ENCODE results near the gene SRCIN1.
A peak's percentile ranks its signal among the peaks of the same experiment; 100 is the strongest.

Gene SRCIN1

DNA sequence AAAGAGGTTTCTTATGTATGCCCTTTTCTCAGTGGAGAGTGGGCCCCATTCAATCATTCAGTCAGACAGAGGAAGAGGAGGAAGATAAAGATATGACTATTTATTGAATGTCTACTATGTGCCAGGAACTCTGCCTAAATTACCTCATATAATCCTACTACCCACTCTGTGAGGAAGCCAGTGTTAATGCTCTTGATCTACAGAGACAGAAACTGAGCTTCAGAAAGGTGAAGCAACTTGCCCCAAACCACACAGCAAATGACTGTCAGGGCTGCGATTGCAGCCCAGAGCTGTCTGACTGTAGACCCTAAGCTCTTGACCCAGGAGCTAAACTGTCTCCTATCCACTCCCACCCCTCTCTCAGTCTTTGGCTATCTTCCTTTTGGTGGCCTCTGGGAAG lies 8.4 kb downstream of the SRCIN1 start:
- DNase-seq, result no peak

DNA sequence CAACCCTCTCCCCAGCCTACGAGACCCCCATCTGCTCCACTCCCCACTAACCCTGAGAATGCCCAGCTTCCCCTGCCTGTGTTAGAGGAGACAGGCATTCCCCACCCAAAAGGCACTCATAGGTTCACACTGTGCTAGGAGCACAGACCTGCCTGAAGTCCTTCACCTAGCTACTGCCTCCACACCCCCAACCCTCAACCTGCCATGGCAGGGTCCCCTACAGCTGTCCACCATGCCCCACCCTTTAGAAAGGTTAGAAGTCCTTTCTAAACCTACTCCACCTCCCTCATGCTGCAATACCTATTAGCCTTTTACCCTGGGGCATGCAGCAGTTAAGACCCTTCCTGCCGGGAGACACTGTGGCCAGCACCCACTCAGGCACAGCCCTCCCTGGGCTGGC lies 9.1 kb downstream of the SRCIN1 start:
- no peak for DNase-seq

GRCh38 chr17:38595892-38596291 lies 9.9 kb downstream of the SRCIN1 start:
- DNase-seq, result no peak

DNA sequence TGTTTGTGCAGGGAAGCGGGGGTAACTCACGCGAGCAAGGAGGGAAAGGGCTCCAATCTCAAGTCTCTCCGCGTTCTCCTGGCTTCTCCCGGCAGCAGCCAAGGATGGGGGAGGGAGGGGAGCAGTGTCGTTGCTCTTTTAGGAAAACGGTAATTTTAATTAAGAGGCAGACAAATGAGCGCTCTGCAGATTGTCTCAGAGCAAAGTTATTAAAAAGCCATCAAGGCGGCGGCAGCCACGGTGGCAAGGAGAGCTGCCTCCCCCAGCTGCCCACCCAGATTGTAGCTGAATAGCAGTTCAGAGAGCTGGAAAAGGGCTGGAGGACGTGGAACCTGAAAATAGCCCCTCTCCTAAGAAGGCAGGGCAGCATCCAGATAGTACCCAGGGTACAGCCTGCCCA lies 11.6 kb downstream of the SRCIN1 start:
- DNase-seq, result no peak

GRCh38 chr17:38592487-38592886 lies 13.3 kb downstream of the SRCIN1 start:
- no peak for DNase-seq

- DNase-seq, result peak; percentile 84 to 89 (median 87)
Measured at GRCh38 chr17:38591759-38592241, 14.0 kb downstream of the SRCIN1 start.

DNA sequence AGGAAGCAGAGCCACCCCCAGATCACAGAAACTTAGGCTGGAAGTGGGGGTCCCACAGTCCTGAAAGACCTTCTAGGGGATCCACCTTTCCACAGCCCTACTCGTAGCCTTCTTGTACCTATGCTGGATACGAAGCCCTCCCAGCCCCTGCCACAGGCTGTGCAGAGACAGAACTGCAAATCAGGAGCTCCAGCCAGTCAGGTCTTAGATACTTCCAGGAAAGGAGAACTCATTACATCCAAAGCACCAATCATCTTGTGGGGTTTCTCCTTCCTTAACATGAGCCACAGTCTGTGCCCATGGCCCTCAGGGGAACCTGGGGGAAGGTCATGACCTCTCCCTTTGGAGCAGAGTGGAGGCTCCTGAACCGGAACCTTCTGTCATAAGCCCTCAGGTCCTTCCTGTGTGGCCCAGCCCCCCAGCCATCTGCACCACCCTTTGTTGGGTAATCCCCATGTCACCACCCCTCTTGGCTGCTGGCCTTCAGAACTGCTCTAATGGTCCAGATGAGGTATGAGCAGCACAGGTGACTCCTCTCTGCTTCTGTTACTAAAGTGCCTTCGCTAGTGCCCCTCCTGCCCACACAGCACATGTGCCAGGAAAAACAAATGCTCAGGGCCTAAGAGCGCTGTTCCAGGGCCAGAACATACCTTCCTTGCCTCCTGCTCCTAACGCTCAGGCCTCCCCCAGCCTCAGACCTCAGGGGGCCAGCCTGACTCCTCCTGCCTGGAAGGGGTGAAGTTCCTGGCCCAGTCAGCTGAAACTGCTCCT lies 14.6 kb downstream of the SRCIN1 start:
- DNase-seq, result peak; percentile 36 to 48 (median 43)

GRCh38 chr17:38589462-38590114 lies 16.2 kb downstream of the SRCIN1 start:
- no peak for DNase-seq

DNA sequence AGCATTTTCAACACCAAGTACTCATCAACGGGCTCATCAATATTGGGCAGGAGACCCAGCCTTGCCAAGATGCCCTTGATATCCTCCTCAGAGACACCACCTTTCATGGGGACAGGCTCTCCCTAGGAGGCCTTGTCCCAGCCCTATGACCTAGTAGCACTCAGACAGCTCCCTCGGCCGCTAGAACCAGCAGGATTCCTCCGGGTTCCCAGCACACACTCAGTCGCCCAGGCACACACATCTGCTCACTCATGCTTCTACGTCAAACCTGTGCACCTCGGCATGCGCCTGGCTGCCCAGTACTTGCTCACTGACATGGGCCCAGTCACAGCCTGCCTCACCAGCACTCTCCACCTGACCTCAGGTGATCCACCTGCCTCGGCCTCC lies 17.0 kb downstream of the SRCIN1 start:
- no peak for DNase-seq

DNA sequence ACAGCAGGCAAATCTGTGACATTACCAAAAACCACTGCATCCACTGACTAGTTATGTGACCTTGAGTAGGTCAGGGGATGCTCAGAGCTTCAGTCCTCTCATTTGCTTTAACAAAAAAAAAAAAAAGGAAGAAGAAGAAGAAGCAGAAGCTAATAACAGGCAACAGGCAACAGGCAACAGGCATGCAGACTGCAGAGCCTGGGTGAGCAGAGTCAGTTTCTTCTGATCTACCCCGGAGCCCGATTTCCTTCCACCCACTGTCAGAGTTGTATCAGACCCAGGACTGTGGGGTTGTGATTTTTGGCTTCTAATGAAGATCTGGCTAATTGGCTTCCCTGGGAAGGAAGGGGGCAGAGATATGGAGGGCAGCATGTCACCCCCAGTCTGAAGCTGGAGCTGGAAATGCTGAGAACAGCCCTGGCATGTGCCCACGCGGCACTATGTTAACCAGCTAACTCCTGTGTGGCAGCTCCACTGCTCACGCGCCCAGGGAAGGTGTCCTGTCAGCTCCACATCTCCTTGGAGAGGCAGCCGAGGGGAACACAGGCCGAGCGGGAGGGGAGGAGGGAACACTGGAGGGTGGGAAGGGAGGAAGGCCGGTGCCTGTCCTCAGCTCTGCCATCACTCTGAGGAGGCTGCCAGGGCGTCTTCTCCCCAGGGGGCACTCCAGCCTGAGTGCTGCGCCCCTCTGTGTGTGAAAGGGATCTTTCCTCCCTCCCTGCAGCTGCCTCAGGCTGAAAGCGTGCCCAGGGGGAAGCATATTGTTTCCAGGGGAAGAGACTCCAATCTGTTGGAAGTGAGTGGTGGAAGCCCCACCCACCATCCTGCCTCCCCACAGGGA lies 17.6 kb downstream of the SRCIN1 start:
- peak; percentile 42 to 50 (median 46) for DNase-seq

DNA sequence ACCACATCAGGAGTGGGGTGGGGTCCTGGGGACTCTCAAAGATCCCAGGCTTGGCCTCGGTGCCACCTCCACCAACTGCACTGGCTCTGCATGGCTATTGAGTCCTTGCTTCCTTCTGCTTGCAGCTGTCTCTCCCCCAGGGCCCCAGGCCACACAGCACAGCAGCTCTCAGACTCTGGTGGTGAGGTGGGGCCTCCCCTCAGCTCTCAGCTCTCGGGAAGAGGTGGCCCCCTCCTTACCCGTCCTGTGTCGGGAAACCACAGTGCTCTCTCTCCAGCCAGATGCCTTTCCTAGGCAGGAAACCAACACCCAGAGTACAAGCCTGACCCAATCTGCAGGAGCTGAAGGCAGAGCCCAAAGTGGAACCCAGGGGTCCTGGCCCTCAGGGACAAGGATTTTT lies 18.5 kb downstream of the SRCIN1 start:
- no peak for DNase-seq

DNA sequence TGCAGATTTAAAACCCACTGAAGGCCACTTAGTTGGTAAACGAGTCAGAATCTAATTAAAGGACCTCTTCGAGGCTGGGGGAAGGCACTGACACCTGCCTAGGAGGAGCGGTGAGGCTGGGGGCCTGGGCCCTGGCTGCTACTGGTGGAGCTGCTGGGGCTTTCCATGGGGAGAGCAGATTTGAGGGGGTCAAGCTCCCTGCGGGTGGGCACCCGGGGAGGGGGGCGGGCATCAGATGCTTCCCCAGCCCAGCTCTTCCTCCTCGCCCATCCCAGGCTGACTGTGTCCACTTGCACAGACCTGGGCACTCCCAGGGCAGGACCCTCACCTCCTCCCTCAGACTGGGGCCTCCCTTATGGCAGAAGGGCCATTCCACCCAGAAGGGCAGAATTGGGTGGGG lies 19.0 kb downstream of the SRCIN1 start:
- DNase-seq, result no peak

DNA sequence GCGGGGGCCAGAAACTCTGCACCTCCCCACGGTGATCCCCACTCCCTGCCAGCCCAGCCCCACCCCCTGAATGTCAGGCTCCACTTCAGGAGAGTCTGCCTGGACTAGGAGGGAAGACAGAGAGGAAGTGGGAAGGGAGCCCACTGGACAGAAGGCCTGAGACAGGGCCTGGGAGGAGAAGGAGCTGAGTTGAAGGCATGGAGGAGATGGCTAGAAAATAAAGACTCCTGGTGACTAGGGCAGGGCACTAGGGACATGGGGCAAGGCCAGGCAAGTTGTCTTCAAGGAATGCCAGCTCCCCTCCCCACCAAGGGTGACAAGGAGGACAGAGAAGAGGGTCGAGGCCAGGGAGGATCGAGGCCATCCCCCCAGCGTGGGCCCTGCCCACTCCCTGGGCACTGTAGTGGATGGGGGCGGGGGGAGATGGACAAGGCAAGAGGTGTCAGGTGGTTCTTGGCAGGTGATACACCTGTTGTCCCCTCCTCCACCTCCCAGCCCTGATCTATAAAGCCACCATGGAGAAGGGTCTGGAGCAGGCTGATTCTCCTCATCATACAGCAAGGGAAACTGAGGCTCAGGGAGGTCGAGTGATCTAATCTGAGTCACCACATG lies 19.7 kb downstream of the SRCIN1 start:
- no peak for DNase-seq

DNA sequence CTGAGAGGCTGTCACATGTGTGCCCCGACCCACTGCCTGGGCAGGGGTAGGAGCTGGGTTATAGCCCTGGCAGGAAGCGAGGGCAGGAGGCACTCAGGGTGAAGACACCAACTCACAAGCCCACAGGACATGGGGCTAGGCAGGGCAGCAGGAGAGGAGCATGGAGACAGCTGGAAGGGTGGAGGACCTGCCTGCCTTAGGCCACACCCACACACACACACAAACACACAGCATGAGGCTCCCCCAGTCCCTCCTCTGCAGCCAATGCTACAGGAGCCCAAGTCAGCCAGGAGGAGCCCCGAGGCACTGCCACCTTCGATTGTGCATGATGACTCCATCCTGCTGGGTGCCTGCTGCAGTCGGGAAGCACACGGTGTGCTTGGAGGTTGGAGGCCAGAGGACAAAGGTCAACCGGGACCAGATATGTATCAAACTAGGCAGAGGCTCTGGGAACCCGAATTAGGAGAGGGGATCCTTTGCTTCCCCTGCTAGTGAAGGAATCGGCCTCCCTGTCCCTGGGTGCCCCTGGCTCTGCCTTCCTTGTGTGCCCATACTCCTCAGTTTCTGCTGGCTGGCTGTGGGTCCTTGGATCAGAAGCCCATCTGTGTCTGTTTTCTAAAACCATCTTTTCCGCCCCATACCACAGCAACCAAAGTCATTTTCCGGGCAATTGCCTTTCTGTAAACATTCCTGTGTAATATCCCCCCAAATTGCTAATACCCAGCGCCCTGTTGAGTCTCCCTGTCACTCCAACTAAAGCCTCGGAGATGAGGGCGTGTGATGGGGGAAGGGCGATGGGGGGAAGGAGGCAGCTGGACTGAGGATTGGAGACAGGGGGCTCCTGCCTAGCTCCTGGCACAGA lies 20.5 kb downstream of the SRCIN1 start:
- DNase-seq, result no peak

GRCh38 chr17:38584350-38584925 lies 21.3 kb downstream of the SRCIN1 start:
- DNase-seq, result peak; percentile 72 to 88 (median 79)

GRCh38 chr17:38583828-38584349 lies 21.9 kb downstream of the SRCIN1 start:
- no peak for DNase-seq

- no peak for DNase-seq
Measured at GRCh38 chr17:38583176-38583575, 22.6 kb downstream of the SRCIN1 start.

- DNase-seq, result no peak
Measured at GRCh38 chr17:38582069-38582468, 23.7 kb downstream of the SRCIN1 start.

- peak; percentile 80 to 91 (median 80) for DNase-seq
Measured at GRCh38 chr17:38579934-38580333, 25.8 kb downstream of the SRCIN1 start.

DNA sequence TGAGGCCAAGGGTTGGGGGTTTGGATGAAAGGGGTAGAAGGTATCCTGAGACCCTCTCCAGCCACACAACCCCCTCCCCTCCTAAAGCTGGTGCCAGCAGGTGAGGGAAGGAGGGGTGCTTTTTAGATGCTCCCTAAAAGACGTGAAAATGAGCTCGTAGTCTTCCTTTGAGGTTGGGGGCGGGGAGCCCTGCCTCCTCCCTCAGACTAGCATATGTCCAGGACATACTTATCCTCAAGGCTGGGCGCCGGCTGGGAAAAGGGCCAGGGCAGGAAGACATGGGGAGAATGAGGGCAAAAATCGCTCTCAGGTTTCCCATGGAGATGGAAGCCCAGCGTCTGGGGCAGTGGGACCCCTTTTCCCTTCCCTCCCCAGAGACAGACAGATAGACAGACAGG lies 26.7 kb downstream of the SRCIN1 start:
- no peak for DNase-seq
